Activated naive CD8-positive, alpha-beta T cell treated with anti-CD3 and anti-CD28 coated beads, Interleukin-2, amount 10 ng/mL, durations not matched to agents 7 days and 5 days (primary cell): ENCODE measurements around the gene PRRT1B. TPM values are rescaled to one million over a fixed set of nuclear protein-coding genes. Genes with fewer than 3 reads are reported as not detected.
A peak's percentile ranks its signal among the peaks of the same experiment; 100 is the strongest.

Source experiments
- ATAC-seq: fragments of 150-1000 bp; cut with Tn5 transposase; one replicate; pipeline ENCODE4 v1.10.0; 2021; ENCODE audit warnings: low read depth, moderate library complexity
- POLR2A ChIA-PET: fragments of 350-600 bp; sonication (Branson Sonifier 250); formaldehyde crosslinking; loops from one replicate; lab custom pipeline; 2021; ENCODE audit warnings: antibody characterized with exemption; lab: Charles Lee
- DNase-seq: peaks from one replicate; pipeline ENCODE4 v3.0.0; 2021
- H3K27ac Mint-ChIP-seq: one replicate; pipeline ENCODE4 v1.8.0; 2022; ENCODE audit warnings: mild to moderate bottlenecking, mixed read lengths
- H3K27me3 Mint-ChIP-seq: one replicate; pipeline ENCODE4 v1.8.0; 2022; ENCODE audit warnings: mild to moderate bottlenecking, moderate library complexity, mixed read lengths
- H3K36me3 Mint-ChIP-seq: one replicate; pipeline ENCODE4 v1.8.0; 2021; ENCODE audit warnings: mild to moderate bottlenecking, mixed read lengths
- H3K4me1 Mint-ChIP-seq: one replicate; pipeline ENCODE4 v1.8.0; 2021; ENCODE audit warnings: mixed read lengths
- H3K4me3 Mint-ChIP-seq: one replicate; pipeline ENCODE4 v1.8.0; 2022; ENCODE audit warnings: mild to moderate bottlenecking, moderate library complexity, mixed read lengths
- H3K9me3 Mint-ChIP-seq: one replicate; pipeline ENCODE4 v1.8.0; 2021; ENCODE audit warnings: mixed read lengths
- total RNA-seq, 2 experiments: library from RNA; stranded (reverse); gene quantifications; one replicate each; pipeline ENCODE4 v1.2.3, GENCODE V29; 2021

The PRRT1B gene
- total RNA-seq, 2 experiments from 2014 or later = not detected

DNA sequence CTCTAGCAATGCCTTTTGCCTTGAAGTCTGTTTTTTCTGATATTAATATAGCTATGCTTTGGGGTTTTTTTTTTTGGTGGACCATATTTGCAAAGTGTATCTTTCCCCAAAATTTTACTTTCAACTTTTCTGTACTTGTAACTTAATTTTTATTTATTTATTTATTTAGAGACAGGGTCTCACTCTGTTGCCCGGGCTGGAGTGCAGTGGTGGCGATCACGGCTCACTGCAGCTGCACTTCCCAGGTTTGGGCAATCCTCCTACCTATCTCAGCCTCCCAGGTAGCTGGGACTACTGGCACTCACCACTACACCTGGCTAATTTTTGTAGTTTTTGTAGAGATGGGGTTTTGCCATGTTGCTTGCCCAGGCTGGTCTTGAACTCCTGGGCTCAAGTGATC, 20.8 kb downstream of the PRRT1B start:
- Mint-ChIP-seq H3K4me1 (no peaks in the 10 kb centered on the region), H3K4me3 (no peak overlapping the region), H3K27me3 (no peaks in the 10 kb centered on the region), H3K27ac (no peak overlapping the region), H3K36me3 (peaks cover 12% of the 10 kb centered on the region), H3K9me3 (peaks cover 3% of the 10 kb centered on the region)
- ATAC-seq (no peak), DNase-seq (no peak)
- POLR2A ChIA-PET = interaction anchor here (1.2 kb wide), 1 partner anchor 12 kb away, joined by 3 read pairs; no protein-coding TSS in a partner anchor

GRCh38 chr9:131567910-131568309, 22.6 kb downstream of the PRRT1B start:
- Mint-ChIP-seq H3K4me1 (no peaks in the 10 kb centered on the region), H3K9me3 (peaks cover 2% of the 10 kb centered on the region), H3K4me3 (no peak overlapping the region), H3K36me3 (peaks cover 17% of the 10 kb centered on the region), H3K27me3 (no peaks in the 10 kb centered on the region), H3K27ac (no peak overlapping the region)
- DNase-seq (no peak), ATAC-seq (no peak)
- POLR2A ChIA-PET = no interaction called here

GRCh38 chr9:131574730-131575640, 29.7 kb downstream of the PRRT1B start:
- no peak for DNase-seq
- peaks cover 22% of the 10 kb centered on the region for H3K36me3 Mint-ChIP-seq
- H3K27me3 Mint-ChIP-seq = no peaks in the 10 kb centered on the region
- ATAC-seq = no peak
- H3K4me1 Mint-ChIP-seq = peaks cover 17% of the 10 kb centered on the region
- POLR2A ChIA-PET = no interaction called here
- no peak overlapping the region for H3K27ac Mint-ChIP-seq
- no peaks in the 10 kb centered on the region for H3K9me3 Mint-ChIP-seq
- no peak overlapping the region for H3K4me3 Mint-ChIP-seq

DNA sequence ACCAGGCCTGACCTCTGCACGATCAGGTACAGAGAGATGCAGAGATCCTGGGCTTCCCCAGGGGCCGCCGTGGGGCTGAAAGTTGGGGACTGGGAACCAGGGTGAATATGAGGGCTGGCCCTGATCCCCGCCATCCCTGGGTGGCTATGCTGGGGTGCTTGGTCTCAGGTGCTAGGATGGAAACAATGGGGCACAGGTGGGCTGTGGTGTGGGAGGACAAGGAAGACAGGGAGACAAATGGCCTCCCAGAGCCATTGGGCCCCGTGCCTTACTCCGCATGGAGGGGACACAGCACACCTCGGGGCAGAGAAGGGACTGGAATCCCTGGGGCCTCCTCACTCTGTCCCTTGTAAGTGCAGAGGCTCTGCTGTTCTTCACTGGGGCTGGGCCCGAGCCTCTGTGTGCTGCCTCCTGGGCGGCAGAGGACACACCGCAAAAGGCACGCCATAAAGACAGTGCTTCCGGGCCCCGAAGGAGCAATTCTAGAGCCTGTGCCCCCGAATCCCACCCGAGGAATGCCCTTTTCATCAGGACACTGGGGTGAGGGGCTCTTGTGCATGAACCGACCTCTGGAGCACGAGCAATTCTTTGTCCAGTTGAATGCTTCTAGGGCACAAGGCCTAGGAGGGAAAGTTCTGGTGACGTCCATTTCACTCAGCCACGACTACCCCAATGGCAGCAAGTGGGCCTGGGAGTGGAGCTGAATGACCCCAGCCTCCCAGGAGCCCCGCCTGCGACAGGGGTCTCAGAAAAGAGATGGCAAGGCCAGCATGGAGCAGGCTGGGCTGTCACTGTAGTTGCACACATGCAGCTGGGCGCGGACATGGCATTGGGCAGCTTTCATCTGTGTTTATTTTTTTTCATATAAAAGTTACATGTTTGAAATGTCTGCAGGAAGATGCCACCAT, 30.9 kb downstream of the PRRT1B start:
- no peaks in the 10 kb centered on the region for H3K27me3 Mint-ChIP-seq
- peaks cover 17% of the 10 kb centered on the region for H3K4me1 Mint-ChIP-seq
- POLR2A ChIA-PET = no interaction called here
- ATAC-seq (no peak), DNase-seq (no peak)
- no peak overlapping the region for H3K27ac Mint-ChIP-seq
- H3K4me3 Mint-ChIP-seq = no peak overlapping the region
- H3K36me3 Mint-ChIP-seq = peaks cover 22% of the 10 kb centered on the region
- no peaks in the 10 kb centered on the region for H3K9me3 Mint-ChIP-seq

GRCh38 chr9:131577005-131578000, 32.0 kb downstream of the PRRT1B start:
- H3K4me1 Mint-ChIP-seq = peaks cover 19% of the 10 kb centered on the region
- peak overlapping the region; percentile 6 for H3K4me3 Mint-ChIP-seq
- H3K27me3 Mint-ChIP-seq = no peaks in the 10 kb centered on the region
- peak overlapping the region; percentile 97 for H3K27ac Mint-ChIP-seq
- H3K9me3 Mint-ChIP-seq = no peaks in the 10 kb centered on the region
- ATAC-seq (no peak), DNase-seq (no peak)
- H3K36me3 Mint-ChIP-seq = peaks cover 22% of the 10 kb centered on the region
- POLR2A ChIA-PET = no interaction called here

- DNase-seq = no peak
- ATAC-seq = no peak
- peaks cover 20% of the 10 kb centered on the region for H3K36me3 Mint-ChIP-seq
- H3K4me3 Mint-ChIP-seq = peak overlapping the region; percentile 74
- no peaks in the 10 kb centered on the region for H3K27me3 Mint-ChIP-seq
- peaks cover 19% of the 10 kb centered on the region for H3K4me1 Mint-ChIP-seq
- POLR2A ChIA-PET = interaction anchor here (0.8 to 1.3 kb wide), 3 partner anchors 12 to 166 kb away, joined by 3 to 5 read pairs (median 5); no protein-coding TSS in a partner anchor
- H3K9me3 Mint-ChIP-seq = no peaks in the 10 kb centered on the region
- H3K27ac Mint-ChIP-seq = peak overlapping the region; percentile 97
Measured at GRCh38 chr9:131578021-131578420, 32.7 kb downstream of the PRRT1B start.

- POLR2A ChIA-PET = interaction anchor here (0.5 to 2.0 kb wide), 13 partner anchors 12 to 1368 kb away, joined by 3 to 7 read pairs (median 4); partner anchors contain the start of genes NUP214 and POMT1
- Mint-ChIP-seq H3K27me3 (no peaks in the 10 kb centered on the region), H3K36me3 (peaks cover 27% of the 10 kb centered on the region), H3K27ac (peak overlapping the region; percentile 97), H3K9me3 (no peaks in the 10 kb centered on the region), H3K4me1 (peaks cover 23% of the 10 kb centered on the region), H3K4me3 (peak overlapping the region; percentile 74)
- peak; percentile 64 for DNase-seq
- ATAC-seq = peak; percentile 93
Measured at GRCh38 chr9:131578731-131579504, 33.6 kb downstream of the PRRT1B start.

GRCh38 chr9:131579789-131580211, 34.5 kb downstream of the PRRT1B start:
- Mint-ChIP-seq H3K9me3 (no peaks in the 10 kb centered on the region), H3K36me3 (peaks cover 30% of the 10 kb centered on the region), H3K27ac (peak overlapping the region; percentile 97), H3K4me1 (peaks cover 28% of the 10 kb centered on the region), H3K4me3 (no peak overlapping the region), H3K27me3 (no peaks in the 10 kb centered on the region)
- ATAC-seq = no peak
- no peak for DNase-seq
- POLR2A ChIA-PET = interaction anchor here (1.3 to 2.0 kb wide), 4 partner anchors 46 to 207 kb away, joined by 3 to 6 read pairs (median 4); partner anchors contain the start of gene POMT1

DNA sequence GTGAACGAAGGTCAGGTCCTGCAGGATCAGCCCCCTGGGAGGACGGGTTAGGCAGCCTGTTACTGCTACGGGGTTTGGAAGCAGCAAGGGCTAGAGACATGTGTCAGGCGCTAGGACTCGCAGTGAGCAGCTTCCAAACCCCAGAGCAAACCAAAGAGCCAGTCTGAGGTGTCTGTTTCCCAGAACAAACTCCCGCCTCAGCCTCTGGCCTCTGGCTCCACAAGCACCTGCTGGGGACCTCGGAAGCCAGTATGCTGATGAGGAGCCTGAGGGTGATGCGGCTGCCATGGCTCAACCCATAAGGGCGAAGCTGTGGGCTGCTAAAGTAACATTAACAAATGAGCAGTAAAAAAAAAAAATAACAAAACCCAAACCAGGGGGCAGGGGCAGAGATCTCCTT, 35.0 kb downstream of the PRRT1B start:
- Mint-ChIP-seq H3K9me3 (no peaks in the 10 kb centered on the region), H3K4me3 (no peak overlapping the region), H3K36me3 (peaks cover 32% of the 10 kb centered on the region), H3K4me1 (peaks cover 33% of the 10 kb centered on the region), H3K27ac (peak overlapping the region; percentile 30), H3K27me3 (no peaks in the 10 kb centered on the region)
- ATAC-seq = no peak
- POLR2A ChIA-PET = interaction anchor here (2.0 kb wide), 1 partner anchor 46 kb away, joined by 6 read pairs; no protein-coding TSS in a partner anchor
- DNase-seq = no peak

GRCh38 chr9:131582056-131582455, 36.7 kb downstream of the PRRT1B start:
- H3K4me1 Mint-ChIP-seq = peaks cover 40% of the 10 kb centered on the region
- POLR2A ChIA-PET = no interaction called here
- H3K27me3 Mint-ChIP-seq = no peaks in the 10 kb centered on the region
- DNase-seq = no peak
- H3K9me3 Mint-ChIP-seq = no peaks in the 10 kb centered on the region
- ATAC-seq = no peak
- H3K27ac Mint-ChIP-seq = peak overlapping the region; percentile 40
- no peak overlapping the region for H3K4me3 Mint-ChIP-seq
- H3K36me3 Mint-ChIP-seq = peaks cover 34% of the 10 kb centered on the region

GRCh38 chr9:131582466-131583336, 37.4 kb downstream of the PRRT1B start:
- no peak for DNase-seq
- Mint-ChIP-seq H3K27me3 (no peaks in the 10 kb centered on the region), H3K4me3 (no peak overlapping the region), H3K4me1 (peaks cover 39% of the 10 kb centered on the region), H3K27ac (peak overlapping the region; percentile 61), H3K36me3 (peaks cover 35% of the 10 kb centered on the region), H3K9me3 (no peaks in the 10 kb centered on the region)
- POLR2A ChIA-PET = no interaction called here
- no peak for ATAC-seq
